Omental fat pad (tissue), 4 donors: ENCODE data around the gene FAM47A. TPM values are rescaled to one million over a fixed set of nuclear protein-coding genes. Genes with fewer than 3 reads are reported as not detected.

Experiments
- ATAC-seq: fragments of 150-250 bp; one replicate; pipeline ENCODE4 v1.9.1; 2016; ENCODE audit warnings: mild to moderate bottlenecking, moderate library complexity; ENCODE audit not compliant: low FRiP score
- DNase-seq: peaks from one replicate; pipeline ENCODE4 v3.0.0-alpha.2; 2019; ENCODE audit warnings: low spot score
- total RNA-seq, 4 donors: library from RNA; depleted of rRNA; stranded (reverse); fragments of >200 nt; gene quantifications; one replicate each; pipeline ENCODE4 v1.1.0, GENCODE V29; 2016
- TF ChIP-seq, protein P1 (sequence below), 3 donors: fragments of 450-650 bp; IDR thresholded peaks; one replicate each; pipeline ENCODE4 v1.5.1; 2016 to 2017; ENCODE audit warnings: antibody characterized with exemption in 3 of 3, mild to moderate bottlenecking in 3 of 3, moderate library complexity in 2 of 3

FAM47A gene
- total RNA-seq, 4 donors from 2014 or later, result not detected

DNA sequence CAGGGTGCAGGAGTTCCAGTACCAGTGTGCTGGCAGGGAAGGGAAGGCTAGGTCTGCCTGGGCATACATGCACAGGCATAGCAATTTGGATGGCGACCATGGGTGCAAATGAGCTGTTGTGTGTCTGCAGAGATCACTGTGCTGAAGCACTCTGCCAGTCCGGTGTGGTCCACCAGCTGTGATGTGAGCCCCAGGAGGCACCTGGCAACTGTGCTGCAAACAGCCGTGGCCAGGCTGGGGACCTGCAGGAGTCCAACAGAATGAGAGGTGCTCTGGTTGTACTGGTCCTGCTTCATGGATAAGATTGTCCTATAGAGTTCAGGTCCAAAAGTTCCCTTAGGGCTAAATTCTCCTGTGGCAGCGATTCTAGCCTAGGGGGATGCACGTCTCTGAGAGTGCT is 6.1 kb downstream of the FAM47A start:
- ATAC-seq (no peak), DNase-seq (no peak)
- TF ChIP-seq, protein P1, sequence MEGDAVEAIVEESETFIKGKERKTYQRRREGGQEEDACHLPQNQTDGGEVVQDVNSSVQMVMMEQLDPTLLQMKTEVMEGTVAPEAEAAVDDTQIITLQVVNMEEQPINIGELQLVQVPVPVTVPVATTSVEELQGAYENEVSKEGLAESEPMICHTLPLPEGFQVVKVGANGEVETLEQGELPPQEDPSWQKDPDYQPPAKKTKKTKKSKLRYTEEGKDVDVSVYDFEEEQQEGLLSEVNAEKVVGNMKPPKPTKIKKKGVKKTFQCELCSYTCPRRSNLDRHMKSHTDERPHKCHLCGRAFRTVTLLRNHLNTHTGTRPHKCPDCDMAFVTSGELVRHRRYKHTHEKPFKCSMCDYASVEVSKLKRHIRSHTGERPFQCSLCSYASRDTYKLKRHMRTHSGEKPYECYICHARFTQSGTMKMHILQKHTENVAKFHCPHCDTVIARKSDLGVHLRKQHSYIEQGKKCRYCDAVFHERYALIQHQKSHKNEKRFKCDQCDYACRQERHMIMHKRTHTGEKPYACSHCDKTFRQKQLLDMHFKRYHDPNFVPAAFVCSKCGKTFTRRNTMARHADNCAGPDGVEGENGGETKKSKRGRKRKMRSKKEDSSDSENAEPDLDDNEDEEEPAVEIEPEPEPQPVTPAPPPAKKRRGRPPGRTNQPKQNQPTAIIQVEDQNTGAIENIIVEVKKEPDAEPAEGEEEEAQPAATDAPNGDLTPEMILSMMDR (IDR thresholded peaks at IDR 0.05), result no peak

DNA sequence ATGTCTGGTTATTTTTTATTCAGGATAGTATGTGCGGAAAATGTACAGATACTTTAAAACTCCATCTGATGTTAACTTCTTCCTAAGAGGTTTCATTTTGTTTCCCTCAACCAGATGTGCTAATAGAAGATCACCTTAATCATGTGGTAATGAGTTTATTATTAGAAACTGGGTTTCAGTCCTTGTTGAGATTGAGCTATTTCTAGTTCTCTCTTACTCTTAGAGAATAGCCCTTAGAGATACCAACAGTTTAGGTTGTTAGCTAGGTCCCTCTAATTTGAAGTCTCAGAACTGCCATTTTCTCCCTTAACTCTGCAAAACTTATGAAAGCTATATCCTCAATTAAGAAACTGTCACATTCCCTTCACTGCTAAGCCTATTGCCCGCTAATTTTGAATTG is 13.0 kb downstream of the FAM47A start:
- TF ChIP-seq, protein P1 (IDR thresholded peaks at IDR 0.05), result no peak
- ATAC-seq (no peak), DNase-seq (no peak)

DNA sequence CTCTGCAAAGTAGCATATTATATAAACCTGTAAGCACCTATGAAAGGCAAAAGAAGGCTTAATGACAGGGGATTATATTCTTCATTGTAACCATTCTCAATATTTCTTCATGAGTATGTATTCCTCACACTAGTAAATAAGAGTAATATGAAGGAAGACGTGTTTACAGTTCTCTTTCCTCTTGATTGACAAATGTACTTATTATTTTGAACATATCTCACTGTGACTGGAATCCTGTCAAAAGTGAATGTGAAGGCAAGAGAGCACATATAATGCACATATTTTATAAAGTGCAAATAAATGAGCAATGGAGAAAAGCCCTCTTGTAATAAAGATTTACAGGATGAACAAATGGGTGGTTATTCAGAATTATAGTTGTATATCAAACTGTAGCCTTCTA is 19.7 kb downstream of the FAM47A start:
- no peak for DNase-seq
- ATAC-seq, result no peak
- TF ChIP-seq, protein P1 (IDR thresholded peaks at IDR 0.05), result no peak
